ENCODE measurements around the gene NKG7.

Gene NKG7

DNA sequence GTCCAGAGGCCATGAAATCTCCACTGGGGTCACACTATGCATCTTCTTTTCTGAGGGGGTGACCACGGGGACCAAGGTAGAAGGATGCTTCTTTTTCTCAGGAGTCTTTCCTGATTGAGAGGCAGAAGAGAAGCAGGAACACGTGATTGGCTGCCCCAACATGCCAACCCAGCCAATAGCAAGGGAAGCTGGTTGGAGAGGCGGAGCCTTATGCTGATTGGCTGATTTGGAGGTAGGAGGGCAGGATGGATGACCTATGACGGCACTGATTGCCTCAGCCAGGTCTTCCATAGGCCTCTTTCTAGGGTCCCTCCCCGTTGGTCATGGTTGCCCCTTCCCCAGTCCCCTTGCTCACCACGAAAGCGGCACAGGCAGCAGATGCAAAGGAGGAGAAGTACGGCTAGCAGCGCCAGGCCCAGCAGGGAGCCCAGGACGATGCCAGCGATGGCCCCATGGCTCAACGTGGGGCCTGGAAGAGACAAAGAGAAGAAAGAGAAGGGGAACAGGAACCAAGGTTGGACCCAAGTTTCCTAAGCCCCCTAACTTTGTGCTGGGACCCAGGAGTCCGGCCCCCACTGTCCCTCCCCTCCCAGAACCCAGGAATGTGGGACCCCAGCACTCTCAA lies 38.5 kb downstream of the NKG7 start:
- H3K4me3 ChIP-seq (ENCODE audit: low read depth, low read length) = no peak overlapping the region
- no peak for DNase-seq (ENCODE audit: low read depth)
- TF ChIP-seq CTCF (IDR thresholded peaks at IDR 0.05; ENCODE audit: control insufficient read depth, extremely low read depth, insufficient read depth) = no peak

DNA sequence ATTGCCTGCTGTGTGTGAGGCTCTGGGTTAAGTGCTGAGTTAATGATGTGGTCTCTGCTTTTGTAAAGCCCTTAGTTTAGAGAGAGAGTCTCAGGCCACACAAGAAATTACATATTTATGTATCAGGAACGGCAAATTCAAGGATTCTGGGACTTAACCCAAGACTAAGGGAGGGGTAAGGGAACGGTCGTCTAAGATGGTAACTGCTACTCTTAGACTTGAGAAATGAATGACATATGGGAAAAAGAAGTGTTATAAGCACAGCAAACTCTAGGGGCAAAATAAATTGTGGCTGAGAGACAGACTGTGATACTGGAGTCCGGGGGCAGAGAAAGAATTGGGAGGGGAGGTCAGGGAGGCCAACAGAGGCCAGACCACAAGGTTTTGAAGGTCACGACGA lies 40.7 kb downstream of the NKG7 start:
- TF ChIP-seq CTCF (IDR thresholded peaks at IDR 0.05; ENCODE audit: control insufficient read depth, extremely low read depth, insufficient read depth) = no peak
- H3K4me3 ChIP-seq (ENCODE audit: low read depth, low read length) = no peak overlapping the region
- no peak for DNase-seq (ENCODE audit: low read depth)

DNA sequence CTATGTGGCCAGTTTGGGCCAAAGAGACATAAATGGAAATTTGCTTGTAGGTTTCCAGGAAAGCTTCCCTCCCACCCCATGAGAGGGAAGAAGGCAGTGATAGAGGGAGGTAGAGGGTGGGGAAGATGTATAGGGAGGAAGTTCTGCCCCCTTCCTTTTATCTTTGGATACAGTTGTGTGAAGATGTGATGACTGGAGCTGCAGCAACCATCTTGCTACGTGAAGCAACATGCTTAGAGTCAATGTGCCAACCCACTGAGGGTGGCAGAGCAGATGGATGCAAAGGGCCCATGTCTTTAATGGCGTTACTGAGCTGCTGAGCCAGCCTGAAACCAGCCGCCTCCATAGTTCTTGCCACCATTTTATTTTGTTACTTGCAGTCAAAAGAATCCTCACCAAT lies 41.3 kb downstream of the NKG7 start:
- DNase-seq (ENCODE audit: low read depth) = no peak
- TF ChIP-seq CTCF (IDR thresholded peaks at IDR 0.05; ENCODE audit: control insufficient read depth, extremely low read depth, insufficient read depth) = no peak
- no peak overlapping the region for H3K4me3 ChIP-seq (ENCODE audit: low read depth, low read length)

DNA sequence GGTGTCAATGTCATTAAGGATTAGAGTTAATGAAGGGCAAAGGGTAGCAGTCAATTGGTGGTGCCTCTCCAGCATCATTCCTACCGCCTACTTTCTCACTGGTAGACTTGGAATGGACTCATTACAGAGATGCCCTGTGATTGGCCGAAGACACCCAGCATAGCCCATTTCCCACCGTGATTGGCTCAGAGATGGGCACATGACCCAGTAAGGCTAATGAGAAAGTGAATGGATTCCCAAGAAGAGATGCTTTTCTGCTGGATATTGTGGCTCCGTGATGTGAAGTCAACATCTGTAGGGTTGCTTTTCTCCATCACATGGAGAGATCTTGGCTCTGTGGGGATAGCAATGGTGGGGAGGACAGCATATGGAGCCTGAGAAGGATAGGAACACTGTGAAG lies 42.1 kb downstream of the NKG7 start:
- H3K4me3 ChIP-seq (ENCODE audit: low read depth, low read length) = no peak overlapping the region
- no peak for TF ChIP-seq CTCF (IDR thresholded peaks at IDR 0.05; ENCODE audit: control insufficient read depth, extremely low read depth, insufficient read depth)
- no peak for DNase-seq (ENCODE audit: low read depth)

- DNase-seq (ENCODE audit: low read depth) = no peak
- no peak for TF ChIP-seq CTCF (IDR thresholded peaks at IDR 0.05; ENCODE audit: control insufficient read depth, extremely low read depth, insufficient read depth)
- H3K4me3 ChIP-seq (ENCODE audit: low read depth, low read length) = no peak overlapping the region
These were observed 43.0 kb downstream of the NKG7 start for GRCh38 chr19:51329411-51329810.

- DNase-seq (ENCODE audit: low read depth) = no peak
- peak overlapping the region; percentile 53 for H3K4me3 ChIP-seq (ENCODE audit: low read depth, low read length)
These were observed 45.1 kb downstream of the NKG7 start for GRCh38 chr19:51327066-51328001.

More at GRCh38 chr19:51327066-51328001, 45.1 kb downstream of the NKG7 start:
- TF ChIP-seq CTCF (IDR thresholded peaks at IDR 0.05; ENCODE audit: control insufficient read depth, extremely low read depth, insufficient read depth) = peak; percentile 55
